Ecto neural progenitor cell (in vitro differentiated cells): ENCODE results near the gene LRRC8E.
"Not testable (repeated sequence)": the region's sequence is repeated elsewhere in the genome, so short reads cannot be mapped to it uniquely, and the experiment has no call there.

Source experiments
- DNase-seq: peaks from one replicate; pipeline ENCODE4 v3.0.0-alpha.2; 2018; ENCODE audit warnings: low spot score

Gene LRRC8E

DNA sequence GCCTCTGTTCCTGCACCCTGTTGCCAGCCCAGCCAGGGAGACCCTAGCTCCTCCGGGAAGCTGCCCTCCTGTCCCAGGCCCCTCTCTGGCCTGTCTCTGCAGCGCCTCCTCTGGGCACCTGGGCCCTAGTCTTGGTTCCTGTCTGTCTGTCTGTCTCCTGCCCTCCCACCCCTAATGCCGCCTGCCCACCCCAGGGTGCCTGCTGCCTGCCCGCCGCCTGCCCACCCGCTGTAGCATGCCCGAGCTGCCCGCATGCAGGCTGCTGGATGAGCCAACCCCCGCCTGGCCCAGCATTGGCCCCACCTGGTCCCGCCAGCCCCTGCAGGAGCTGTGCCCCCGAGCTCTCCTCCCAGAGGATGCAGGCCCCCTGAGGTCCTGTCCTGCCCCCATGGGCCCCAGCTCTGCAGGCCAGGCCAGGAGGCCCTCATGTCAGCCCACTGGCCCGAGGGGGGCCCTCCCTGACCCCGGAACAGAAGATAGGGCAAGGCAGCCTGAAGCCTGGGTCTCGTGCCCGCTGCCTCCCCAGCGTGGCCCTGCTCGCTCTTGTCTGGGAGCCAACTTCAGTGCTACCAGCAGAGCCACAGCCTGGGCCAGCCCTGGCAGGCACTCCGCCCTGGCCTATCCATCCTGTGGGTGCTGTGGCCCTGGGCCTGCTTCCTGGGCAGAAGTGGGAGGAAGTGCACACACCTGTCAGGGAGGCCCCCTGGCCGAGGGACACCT is 20.6 kb downstream of the LRRC8E start:
- DNase-seq, result no peak

DNA sequence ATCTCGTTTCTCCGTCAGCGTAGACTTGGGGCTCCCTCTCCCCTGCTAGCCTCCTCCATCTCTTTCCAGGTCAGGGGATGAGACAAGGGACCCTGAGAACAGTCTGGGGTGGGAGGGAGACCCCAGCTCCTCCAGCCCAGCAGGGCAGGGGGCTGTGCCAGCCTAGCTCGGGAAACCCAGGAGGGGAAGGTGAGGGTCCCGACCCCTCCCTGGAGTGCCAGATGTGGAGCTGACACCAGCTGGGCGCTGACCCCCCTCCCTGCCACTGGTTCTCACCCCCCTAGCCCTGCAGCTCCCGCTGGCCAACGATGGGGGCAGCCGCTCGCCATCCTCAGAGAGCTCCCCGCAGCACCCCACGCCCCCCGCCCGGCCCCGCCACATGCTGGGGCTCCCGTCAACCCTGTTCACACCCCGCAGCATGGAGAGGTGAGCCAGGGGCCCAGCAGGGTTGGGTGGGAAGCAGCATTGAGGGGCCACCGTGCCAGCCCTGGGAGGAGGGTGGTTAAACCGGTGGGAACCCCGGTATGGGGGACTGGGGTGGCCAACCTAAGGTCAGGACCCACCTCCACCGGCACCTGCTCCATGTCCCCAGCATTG is 21.3 kb downstream of the LRRC8E start:
- DNase-seq, result no peak

DNA sequence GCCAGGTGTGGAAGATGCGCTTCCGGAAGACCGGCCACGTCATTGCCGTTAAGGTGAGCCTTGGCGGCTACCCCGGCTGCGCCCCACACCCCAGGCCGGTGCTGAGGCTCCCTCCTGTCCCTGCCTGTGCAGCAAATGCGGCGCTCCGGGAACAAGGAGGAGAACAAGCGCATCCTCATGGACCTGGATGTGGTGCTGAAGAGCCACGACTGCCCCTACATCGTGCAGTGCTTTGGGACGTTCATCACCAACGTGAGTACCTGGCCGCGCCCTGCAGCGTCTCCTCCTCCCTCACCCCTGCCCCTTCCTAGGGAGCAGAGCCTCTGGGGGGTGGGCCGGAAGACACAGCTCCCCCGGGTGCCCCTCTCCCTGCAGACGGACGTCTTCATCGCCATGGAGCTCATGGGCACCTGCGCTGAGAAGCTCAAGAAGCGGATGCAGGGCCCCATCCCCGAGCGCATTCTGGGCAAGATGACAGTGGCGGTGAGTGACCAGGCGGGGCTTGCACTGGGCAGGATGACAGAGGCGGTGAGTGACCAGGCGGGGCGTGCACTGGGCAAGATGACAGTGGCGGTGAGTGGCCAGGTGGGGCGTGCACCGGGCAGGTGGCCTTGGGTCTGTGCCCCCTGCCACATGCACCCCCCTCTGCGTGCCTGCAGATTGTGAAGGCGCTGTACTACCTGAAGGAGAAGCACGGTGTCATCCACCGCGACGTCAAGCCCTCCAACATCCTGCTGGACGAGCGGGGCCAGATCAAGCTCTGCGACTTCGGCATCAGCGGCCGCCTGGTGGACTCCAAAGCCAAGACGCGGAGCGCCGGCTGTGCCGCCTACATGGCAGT is 22.2 kb downstream of the LRRC8E start:
- no peak for DNase-seq

DNA sequence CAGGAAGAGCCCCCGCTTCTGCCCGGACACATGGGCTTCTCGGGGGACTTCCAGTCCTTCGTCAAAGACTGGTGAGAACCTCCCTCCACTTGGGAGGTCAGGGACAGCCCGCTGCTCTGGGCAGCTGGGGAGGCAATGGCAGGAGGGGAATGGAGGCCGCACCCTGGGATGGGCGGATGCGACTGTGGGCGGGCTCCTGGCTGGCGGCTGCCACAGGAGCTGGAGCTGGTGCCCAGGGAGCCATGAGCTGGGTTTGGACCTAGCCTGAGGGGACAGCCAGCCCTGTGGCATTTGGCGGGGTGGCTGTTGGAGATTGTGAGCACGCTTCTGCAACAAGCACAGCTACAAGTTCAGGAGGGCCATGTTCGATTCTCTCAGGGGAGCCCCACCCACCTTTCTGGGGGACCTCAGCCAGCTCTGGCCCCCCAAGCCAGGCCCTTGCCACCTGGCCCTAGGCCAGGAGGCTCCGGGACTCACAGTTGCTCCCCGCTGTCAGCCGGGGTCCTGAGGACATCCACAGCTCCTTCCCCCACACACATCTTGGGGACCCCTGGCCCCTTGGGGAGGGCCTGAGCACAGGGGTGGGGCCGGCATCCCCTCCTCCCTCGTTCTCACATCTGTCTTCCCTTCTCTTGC is 23.3 kb downstream of the LRRC8E start:
- DNase-seq, result no peak

DNA sequence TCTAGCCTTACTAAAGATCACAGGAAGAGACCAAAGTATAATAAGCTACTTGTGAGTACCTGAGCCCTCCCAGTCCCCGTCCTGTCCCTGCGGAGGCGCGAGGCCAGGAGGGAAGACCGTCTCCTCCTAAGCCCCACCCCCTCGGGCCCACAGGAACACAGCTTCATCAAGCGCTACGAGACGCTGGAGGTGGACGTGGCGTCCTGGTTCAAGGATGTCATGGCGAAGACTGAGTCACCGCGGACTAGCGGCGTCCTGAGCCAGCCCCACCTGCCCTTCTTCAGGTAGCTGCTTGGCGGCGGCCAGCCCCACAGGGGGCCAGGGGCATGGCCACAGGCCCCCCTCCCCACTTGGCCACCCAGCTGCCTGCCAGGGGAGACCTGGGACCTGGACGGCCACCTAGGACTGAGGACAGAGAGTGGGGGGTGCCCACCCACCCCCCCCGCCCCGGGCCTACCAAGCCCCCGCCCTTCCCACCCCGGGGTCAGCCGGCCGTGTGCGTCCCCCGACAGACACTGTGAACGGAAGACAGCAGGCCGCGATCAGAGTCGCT is 23.9 kb downstream of the LRRC8E start:
- DNase-seq, result no peak

DNA sequence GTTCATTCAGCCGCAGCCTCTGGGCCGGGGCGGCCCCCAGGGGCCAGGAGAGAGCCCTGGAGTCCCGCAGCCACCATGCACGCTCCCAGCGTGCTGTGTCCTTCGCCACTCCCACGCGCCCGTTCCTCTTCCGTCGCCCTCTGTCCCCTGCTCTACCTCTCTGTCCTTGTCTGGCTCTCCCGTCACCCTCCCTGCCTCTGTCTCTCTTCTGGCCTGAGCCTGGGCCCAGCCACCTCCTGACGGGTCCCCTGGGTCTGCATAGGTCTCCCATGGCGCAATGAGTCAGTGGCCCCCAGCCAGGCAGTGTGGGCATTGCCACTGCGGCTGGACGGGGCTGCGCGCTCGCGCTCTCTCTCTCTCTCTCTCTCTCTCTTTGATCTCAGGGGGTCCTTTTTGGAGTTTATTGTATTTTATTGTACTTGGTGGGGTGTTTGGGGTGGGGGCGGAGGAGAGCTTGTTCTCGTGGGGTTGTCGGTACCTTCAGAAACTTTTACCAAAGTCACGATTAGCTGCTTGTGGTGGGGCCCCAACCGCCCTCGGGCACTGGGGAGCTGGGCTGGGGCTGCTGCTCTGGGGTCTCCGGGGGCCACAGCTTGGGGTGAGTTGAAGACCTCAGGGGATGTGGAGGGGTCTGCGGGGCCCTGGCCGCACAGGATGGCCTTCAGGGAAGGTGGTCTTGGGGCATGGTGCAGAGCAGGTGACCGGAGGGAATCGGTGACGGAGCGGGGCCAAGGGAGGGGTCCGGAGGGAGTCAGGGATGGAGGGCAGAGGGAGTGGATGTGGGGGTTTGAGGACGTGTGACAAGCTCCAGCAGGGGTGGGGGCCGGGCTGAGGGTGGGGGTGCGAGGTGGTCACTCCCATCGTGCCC is 24.6 kb downstream of the LRRC8E start:
- no peak for DNase-seq

DNA sequence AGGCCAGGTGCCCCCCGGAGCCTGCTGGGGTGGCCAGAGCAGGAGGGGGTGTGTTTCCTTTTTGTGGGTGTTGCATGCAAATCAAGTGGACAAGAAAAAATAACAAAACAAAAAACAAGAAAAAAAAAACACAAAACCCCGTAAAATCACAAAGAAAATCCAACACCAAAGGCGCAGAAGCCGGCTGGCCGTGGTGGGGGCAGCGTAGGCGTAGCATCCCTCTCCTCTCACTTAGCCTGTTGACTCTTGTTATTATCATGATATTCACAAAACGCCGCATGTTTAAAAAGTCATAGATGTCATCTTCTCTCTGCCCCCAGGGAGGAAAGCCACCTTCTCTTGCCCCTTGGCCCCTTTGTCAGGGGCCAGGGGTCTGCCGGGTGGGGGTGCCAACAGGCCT is 25.3 kb downstream of the LRRC8E start:
- DNase-seq, result no peak

DNA sequence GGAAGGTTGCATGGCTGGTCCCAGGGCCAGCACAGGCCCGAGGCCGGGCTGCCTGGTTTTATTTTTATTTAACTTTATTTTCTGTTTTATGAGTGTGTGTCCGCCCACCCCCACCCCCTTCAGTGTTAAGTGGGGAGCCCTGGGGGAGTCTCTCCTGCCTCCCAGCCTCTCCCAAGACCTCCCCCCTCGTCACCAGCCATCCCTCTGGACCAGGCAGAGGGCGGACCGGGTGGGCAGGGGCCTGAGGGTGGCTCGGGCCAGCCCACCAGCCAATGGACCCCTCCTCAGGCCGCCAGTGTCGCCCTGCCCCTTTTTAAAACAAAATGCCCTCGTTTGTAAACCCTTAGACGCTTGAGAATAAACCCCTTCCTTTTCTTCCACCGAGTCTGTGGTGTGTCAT is 25.8 kb downstream of the LRRC8E start:
- no peak for DNase-seq

DNA sequence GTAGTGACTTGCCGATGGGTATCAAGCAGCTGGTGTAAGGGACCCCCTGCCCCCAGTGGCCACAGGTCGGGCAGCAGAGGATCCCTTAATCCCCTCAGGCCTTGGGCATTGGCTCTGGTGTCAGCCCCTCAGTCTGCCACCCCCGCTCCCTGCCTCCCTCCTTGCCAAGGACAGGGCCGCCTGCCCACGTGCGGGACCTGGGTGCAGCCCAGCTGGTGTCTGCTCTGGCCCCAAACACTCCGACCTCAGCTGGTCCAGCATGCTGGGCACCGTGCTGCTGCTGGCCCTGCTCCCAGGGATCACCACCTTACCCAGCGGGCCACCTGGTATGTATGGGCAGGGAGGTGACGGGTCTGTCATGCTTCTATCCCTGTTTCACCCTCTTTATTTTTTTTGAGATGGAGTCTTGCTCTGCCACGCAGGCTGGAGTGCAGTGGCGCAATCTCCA is 26.3 kb downstream of the LRRC8E start, which contains the start of gene TGFBR3L:
Gene TGFBR3L (plus strand): TSS at position 233 of the 448 bp plus-strand sequence.
- no peak for DNase-seq

DNA sequence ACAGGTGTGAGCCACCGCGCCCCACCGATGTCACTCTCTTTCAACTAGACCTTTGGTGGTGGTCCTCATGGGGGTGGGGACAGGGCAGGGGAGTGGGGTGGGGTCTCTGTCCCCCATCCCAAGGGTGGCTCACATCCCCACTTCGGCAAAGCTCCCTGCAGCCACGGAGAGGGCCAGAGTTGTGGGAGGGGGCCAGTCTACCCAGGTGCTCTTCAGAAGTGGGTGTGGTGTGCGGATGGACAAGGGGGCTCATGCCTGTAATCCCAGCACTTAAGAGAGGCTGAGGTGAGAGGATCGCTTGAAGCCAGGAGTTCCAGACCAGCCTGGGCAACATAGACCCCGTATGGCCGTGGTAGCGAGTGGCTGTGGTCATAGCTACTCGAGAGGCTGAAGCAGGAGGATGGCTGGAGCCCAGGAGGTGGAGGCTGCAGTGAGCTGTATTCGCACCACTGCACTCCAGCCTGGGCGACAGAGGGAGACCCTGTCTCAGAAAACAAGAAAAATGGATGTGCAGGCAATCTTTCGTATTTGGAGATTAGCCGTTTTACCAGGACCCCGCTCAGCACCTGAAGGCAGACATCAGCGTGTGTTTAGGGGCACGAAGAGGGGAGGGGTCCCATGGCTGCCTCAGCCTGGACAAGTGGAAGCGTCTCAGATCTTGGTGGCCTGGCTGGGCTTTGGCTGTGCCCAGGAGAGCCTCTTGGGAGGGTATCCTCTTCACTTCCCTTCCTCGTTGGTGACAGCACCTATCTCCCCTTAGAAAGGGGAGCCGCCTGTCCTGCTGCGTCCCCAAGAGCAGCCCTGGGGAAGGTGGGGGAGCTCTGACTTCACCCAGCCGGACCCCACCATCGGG is 27.2 kb downstream of the LRRC8E start:
- DNase-seq, result no peak

DNA sequence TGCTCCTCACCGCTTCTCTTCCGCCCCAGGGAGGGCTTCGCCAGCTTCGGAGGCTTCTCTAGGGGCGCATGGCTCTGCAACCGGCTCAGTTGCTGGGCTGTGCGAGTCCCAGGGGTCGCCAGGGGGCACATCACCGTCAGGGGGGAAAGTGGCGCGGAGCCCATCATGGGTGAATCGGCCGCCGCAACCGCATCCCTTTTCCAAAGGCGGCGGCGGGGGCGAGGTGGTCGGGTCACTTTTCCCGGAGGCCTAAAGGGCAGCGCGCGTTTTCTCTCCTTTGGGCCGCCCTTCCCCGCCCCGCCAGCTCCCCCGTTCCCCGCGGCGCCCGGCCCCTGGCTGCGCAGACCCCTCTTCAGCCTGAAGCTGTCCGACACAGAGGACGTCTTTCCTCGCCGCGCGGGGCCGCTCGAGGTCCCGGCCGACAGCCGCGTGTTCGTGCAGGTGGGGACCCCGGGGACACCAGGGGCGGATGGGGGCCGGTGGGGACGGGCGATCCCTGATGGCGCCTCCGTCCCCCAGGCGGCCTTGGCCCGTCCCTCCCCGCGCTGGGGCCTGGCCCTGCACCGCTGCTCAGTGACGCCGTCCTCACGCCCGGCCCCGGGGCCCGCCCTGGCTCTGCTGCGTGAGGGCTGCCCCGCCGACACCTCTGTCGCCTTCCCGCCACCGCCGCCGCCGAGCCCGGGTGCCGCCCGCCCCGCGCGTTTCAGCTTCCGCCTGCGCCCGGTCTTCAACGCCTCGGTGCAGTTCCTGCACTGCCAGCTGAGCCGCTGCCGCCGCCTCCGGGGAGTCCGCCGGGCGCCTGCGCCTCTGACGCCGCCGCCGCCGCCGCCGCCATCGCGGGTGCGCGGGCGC is 28.0 kb downstream of the LRRC8E start:
- no peak for DNase-seq

DNA sequence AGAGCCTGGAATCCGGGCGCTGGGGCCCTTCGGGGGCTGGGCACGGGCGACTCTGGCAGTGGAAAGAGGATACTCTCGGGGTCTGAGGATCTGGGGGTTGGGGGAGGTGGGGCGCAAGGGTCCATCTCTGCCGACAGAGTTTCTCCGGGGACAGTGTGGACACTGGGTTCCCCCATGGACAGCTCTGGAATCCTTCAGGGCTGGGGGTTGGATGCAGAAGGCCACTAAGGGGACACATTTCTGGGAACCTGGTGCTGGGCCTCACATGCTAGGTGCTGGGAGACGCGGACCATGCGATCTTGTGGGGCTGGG is 28.6 kb downstream of the LRRC8E start:
- DNase-seq, result no peak

DNA sequence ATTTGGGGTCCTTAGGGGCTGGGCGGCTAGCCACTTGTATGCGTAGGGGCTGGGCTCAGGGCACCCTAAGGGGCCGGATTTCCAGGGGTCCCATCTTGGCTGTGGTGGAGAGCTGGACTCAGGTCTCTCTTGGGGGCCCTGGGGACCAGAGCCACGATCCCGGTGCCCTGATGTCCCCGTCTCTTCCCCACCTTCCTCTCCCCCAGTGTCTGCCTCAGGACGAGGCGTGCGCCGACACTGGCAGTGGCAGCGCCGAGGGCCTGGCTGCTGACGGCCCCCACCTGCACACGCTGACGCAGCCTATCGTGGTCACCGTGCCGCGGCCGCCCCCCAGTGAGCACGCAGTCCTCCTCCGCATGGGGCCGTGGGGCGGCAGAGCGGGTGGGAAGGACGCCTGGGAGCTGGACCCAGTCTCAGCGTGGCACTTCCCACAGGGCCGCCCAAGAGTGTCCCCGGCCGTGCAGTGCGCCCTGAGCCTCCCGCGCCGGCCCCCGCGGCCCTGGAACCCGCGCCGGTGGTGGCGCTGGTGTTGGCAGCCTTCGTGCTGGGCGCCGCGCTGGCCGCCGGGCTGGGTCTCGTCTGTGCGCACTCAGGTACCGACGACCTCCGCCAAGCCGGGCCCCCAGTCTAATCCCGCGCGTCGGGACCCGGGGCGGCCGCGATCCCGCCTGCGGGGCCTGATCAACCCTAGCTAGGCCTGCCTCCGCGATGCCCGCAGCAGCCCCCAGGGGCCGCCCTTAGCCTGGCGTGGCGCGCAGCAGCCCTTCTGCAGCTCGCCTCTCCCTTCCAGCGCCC is 29.2 kb downstream of the LRRC8E start:
- peak; percentile 84 for DNase-seq

DNA sequence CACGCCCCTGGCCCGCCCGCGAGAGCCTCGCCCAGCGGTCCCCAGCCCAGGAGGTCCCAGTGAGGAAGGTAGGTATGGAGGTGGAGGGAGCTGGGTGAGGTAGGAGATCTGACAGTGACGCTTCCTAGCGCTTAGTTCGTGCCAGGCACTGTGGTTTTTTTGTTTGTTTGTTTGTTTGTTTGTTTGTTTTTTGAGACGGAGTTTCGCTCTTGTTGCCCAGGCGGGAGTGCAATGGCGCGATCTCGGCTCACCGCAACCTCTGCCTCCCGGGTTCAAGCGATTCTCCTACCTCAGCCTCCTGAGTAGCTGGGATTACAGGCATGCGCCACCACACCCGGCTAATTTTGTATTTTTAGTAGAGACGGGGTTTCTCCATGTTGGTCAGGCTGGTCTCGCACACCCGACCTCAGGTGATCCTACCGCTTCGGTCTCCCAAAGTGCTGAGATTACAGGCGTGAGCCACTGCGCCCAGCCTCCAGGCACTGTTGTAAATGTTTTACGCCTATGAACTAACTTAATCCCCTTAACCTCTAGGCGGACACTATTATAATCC is 29.8 kb downstream of the LRRC8E start:
- not testable (repeated sequence) for DNase-seq

DNA sequence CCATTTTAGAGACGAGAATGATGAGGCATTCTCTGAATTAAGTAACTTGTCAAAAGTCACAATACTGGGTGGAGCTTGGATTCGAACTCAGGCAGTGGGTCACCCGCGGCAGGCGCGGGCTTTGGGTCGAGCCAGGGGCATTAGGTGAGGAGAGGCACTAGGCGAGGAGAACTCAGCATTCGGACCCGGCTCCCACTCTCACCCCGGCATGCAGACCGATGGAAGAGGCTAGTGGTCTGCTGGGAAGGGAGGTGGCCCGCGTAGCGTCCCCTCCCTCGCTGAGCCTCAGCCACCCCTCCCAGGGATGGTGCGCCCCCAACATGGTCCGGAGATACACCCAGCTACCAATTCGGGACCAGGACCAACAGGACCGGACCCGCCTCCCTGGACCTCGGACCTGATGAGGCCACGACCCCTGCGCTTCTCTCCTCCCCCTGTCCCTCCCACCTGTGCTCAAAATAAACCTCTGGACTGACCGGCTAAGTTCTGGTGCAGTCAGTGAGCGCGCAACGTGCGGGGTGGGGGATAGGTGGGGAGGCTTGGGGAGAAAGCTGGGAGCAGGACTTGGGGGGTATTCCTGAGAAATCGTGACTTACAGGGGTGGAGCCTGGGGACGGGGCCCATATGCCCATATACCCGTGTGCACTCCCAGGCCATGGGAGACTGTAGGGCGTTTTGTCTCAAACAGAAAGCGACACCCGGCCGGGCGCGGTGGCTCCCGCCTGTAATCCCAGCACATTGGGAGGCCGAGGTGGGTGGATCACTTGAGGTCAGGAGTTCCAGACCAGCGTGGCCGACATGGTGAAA is 30.5 kb downstream of the LRRC8E start:
- no peak for DNase-seq

DNA sequence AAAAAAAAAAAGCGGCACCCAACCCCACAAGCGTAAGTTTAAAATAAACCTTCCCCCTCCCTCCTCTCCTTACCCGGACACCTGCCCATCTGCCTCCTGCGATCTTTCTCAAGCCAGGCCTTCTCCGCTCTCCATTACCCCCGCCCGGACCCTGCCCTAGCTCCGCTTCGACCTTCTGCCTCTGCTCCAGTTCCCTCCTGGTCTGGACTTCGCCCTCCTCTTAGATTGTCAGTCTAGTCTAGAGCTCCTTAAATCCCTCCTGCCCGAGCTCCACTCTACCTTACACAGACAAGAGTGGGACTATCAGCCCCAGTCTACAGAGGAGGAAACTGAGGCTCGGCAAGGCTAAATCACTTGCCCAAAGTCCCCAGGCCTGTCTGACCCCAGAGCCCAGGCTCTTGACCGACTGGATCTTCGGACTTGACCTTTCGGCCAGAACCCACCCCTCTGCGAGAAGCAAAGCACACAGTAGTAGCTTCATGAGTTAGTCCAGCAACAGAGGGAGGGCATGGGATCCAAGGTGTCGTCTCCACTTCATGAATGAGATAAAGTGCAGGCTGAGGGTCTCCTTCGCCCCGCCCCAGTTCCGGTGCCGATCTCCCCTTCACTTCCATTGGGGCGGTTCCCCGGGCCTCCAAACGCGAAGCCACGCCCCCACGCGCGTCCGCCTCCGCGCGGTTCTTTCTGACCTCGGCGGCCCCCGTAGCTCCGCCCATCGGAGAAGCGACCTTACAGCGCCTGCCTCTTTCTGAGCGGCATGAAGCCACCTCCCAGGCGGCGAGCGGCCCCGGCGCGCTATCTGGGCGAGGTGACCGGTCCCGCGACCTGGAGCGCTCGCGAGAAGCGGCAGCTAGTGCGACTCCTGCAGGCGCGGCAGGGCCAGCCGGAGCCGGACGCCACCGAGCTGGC is 31.6 kb downstream of the LRRC8E start, which contains the start of gene SNAPC2:
Gene SNAPC2 (plus strand): TSS at position 729 of the 909 bp plus-strand sequence. CDS start 29 bp downstream, at position 758.
- peak; percentile 98 for DNase-seq
